ENCODE data around the gene SLC22A1.

GRCh38 chr6:160073272-160073671 lies 48.3 kb upstream of the SLC22A1 start:
- no peak for TF ChIP-seq CTCF (IDR thresholded peaks at IDR 0.05)
- no peak for TF ChIP-seq POLR2AphosphoS5 (IDR thresholded peaks at IDR 0.05; ENCODE audit: low read depth, low read length)
- TF ChIP-seq SIN3A (IDR thresholded peaks at IDR 0.05; ENCODE audit: borderline replicate concordance, insufficient read depth, low read depth, low read length): no peak

All from Panc1 (cell line).